Skeletal muscle satellite cell (primary cell): ENCODE data around the gene SDK1.
"Not testable (repeated sequence)": the region's sequence is repeated elsewhere in the genome, so short reads cannot be mapped to it uniquely, and the experiment has no call there.

Experiments used
- H3K27me3 ChIP-seq: 2 replicates; pipeline ENCODE4 v1.7.0; 2013; ENCODE audit warnings: low read length; ENCODE audit not compliant: control insufficient read depth, insufficient read depth
- H3K36me3 ChIP-seq: 2 replicates; pipeline ENCODE4 v1.7.0; 2013; ENCODE audit warnings: mild to moderate bottlenecking, control low read depth, low read length; ENCODE audit not compliant: insufficient read depth
- H3K4me1 ChIP-seq: 2 replicates; pipeline ENCODE4 v1.7.0; 2013; ENCODE audit warnings: low read length; ENCODE audit not compliant: control insufficient read depth, insufficient read depth
- H3K4me2 ChIP-seq: 2 replicates; pipeline ENCODE4 v1.7.0; 2013; ENCODE audit warnings: mild to moderate bottlenecking, low read length
- H3K4me3 ChIP-seq: 2 replicates; pipeline ENCODE4 v1.7.0; 2013; ENCODE audit warnings: low read length
- H3K9ac ChIP-seq: 2 replicates; pipeline ENCODE4 v1.7.0; 2013; ENCODE audit warnings: mild to moderate bottlenecking, low read depth, low read length, moderate library complexity
- H3K9me3 ChIP-seq: replicated peaks from 2 replicates; pipeline ENCODE4 v1.7.0; 2013; ENCODE audit warnings: mild to moderate bottlenecking, control low read depth, low read length

Gene SDK1

GRCh38 chr7:4248295-4248694 lies 947.2 kb downstream of the SDK1 start:
- no peaks in the 10 kb centered on the region for H3K4me1 ChIP-seq
- no peaks in the 10 kb centered on the region for H3K9me3 ChIP-seq
- no peak overlapping the region for H3K4me3 ChIP-seq
- no peak overlapping the region for H3K4me2 ChIP-seq
- H3K36me3 ChIP-seq, result no peaks in the 10 kb centered on the region
- H3K9ac ChIP-seq, result no peak overlapping the region
- no peaks in the 10 kb centered on the region for H3K27me3 ChIP-seq

GRCh38 chr7:4249241-4249640 lies 948.2 kb downstream of the SDK1 start:
- Histone ChIP-seq H3K4me1 (no peaks in the 10 kb centered on the region), H3K27me3 (no peaks in the 10 kb centered on the region), H3K4me3 (no peak overlapping the region), H3K36me3 (no peaks in the 10 kb centered on the region), H3K4me2 (no peak overlapping the region), H3K9ac (no peak overlapping the region), H3K9me3 (no peaks in the 10 kb centered on the region)

GRCh38 chr7:4255336-4255735 lies 954.3 kb downstream of the SDK1 start:
- Histone ChIP-seq H3K27me3 (no peaks in the 10 kb centered on the region), H3K4me1 (no peaks in the 10 kb centered on the region), H3K4me3 (no peak overlapping the region), H3K36me3 (no peaks in the 10 kb centered on the region), H3K9me3 (no peaks in the 10 kb centered on the region), H3K9ac (no peak overlapping the region), H3K4me2 (no peak overlapping the region)

- no peak overlapping the region for H3K4me2 ChIP-seq
- no peaks in the 10 kb centered on the region for H3K9me3 ChIP-seq
- H3K4me3 ChIP-seq, result no peak overlapping the region
- H3K4me1 ChIP-seq, result no peaks in the 10 kb centered on the region
- H3K9ac ChIP-seq, result no peak overlapping the region
- no peaks in the 10 kb centered on the region for H3K27me3 ChIP-seq
- no peaks in the 10 kb centered on the region for H3K36me3 ChIP-seq
These were observed 955.2 kb downstream of the SDK1 start for GRCh38 chr7:4256286-4256685.

GRCh38 chr7:4257146-4258111 lies 956.4 kb downstream of the SDK1 start:
- H3K9me3 ChIP-seq, result no peaks in the 10 kb centered on the region

GRCh38 chr7:4260116-4260515 lies 959.1 kb downstream of the SDK1 start:
- H3K4me3 ChIP-seq, H3K27me3 ChIP-seq, H3K9me3 ChIP-seq, H3K36me3 ChIP-seq, H3K4me2 ChIP-seq, H3K4me1 ChIP-seq, H3K9ac ChIP-seq: not testable (repeated sequence)

More at GRCh38 chr7:4257146-4258111, 956.4 kb downstream of the SDK1 start:
- Histone ChIP-seq H3K4me1 (no peaks in the 10 kb centered on the region), H3K9ac (no peak overlapping the region), H3K27me3 (no peaks in the 10 kb centered on the region), H3K36me3 (no peaks in the 10 kb centered on the region), H3K4me2 (no peak overlapping the region), H3K4me3 (no peak overlapping the region)

- H3K36me3 ChIP-seq, result no peaks in the 10 kb centered on the region
- no peak overlapping the region for H3K4me3 ChIP-seq
- no peak overlapping the region for H3K9ac ChIP-seq
- H3K4me1 ChIP-seq, result no peaks in the 10 kb centered on the region
- H3K4me2 ChIP-seq, result no peak overlapping the region
- H3K27me3 ChIP-seq, result no peaks in the 10 kb centered on the region
- H3K9me3 ChIP-seq, result no peaks in the 10 kb centered on the region
These were observed 960.0 kb downstream of the SDK1 start for GRCh38 chr7:4260867-4261600.

- Histone ChIP-seq H3K4me3 (no peak overlapping the region), H3K4me2 (no peak overlapping the region), H3K9ac (no peak overlapping the region), H3K9me3 (no peaks in the 10 kb centered on the region), H3K27me3 (no peaks in the 10 kb centered on the region), H3K4me1 (no peaks in the 10 kb centered on the region), H3K36me3 (no peaks in the 10 kb centered on the region)
These were observed 960.5 kb downstream of the SDK1 start for GRCh38 chr7:4261601-4261960.

GRCh38 chr7:4264206-4264605 lies 963.2 kb downstream of the SDK1 start:
- not testable (repeated sequence) for H3K36me3 ChIP-seq, H3K4me2 ChIP-seq, H3K9ac ChIP-seq, H3K4me1 ChIP-seq, H3K27me3 ChIP-seq, H3K9me3 ChIP-seq, H3K4me3 ChIP-seq

- no peak overlapping the region for H3K9ac ChIP-seq
- no peaks in the 10 kb centered on the region for H3K27me3 ChIP-seq
- no peaks in the 10 kb centered on the region for H3K4me1 ChIP-seq
These were observed 964.0 kb downstream of the SDK1 start for GRCh38 chr7:4265066-4265465.

GRCh38 chr7:4265676-4266075 lies 964.6 kb downstream of the SDK1 start:
- no peak overlapping the region for H3K4me2 ChIP-seq
- no peaks in the 10 kb centered on the region for H3K4me1 ChIP-seq
- H3K9ac ChIP-seq, result no peak overlapping the region
- H3K27me3 ChIP-seq, result no peaks in the 10 kb centered on the region
- H3K4me3 ChIP-seq, result no peak overlapping the region
- H3K36me3 ChIP-seq, result no peaks in the 10 kb centered on the region
- no peaks in the 10 kb centered on the region for H3K9me3 ChIP-seq

More at GRCh38 chr7:4265066-4265465, 964.0 kb downstream of the SDK1 start:
- no peak overlapping the region for H3K4me3 ChIP-seq
- H3K4me2 ChIP-seq, result no peak overlapping the region
- H3K9me3 ChIP-seq, result no peaks in the 10 kb centered on the region
- H3K36me3 ChIP-seq, result no peaks in the 10 kb centered on the region
